NCI-H1694 (cell line): ENCODE data around the gene SHB.
"Not testable (repeated sequence)": the region's sequence is repeated elsewhere in the genome, so short reads cannot be mapped to it uniquely, and the experiment has no call there.

Experiments
- DNase-seq: peaks from one replicate; lab custom pipeline; 2025; lab: John Stamatoyannopoulos, UW

The SHB gene

DNA sequence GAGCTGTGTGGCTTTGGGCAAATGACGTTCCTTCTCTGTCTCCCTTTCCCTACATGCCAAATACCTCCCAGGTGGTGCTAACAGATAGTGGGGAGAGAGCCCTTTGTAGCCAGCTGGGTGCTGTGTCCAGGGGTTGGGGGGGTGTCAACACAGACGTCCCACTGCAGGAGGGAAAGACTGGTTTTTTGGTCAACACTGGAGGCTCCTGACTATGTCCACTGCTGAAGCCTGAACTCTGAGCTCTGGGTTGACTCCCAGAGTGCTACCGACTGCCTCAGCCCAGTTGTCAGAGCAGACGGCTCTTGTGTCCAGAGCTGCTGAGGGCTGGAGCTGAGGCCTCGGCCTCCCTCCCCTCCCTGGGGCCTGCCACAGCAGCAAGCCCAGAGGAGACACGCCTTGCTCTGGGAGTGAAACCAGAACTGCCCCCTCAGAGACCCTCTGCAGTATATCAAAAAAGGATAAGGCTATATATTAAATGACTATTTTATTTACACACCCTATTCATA lies 150.3 kb downstream of the SHB start:
- no peak for DNase-seq

GRCh38 chr9:37917801-37918664 lies 151.0 kb downstream of the SHB start:
- no peak for DNase-seq

GRCh38 chr9:37917313-37917731 lies 151.7 kb downstream of the SHB start:
- DNase-seq = no peak

- DNase-seq = no peak
Measured at GRCh38 chr9:37916471-37917312, 152.3 kb downstream of the SHB start.

- no peak for DNase-seq
Measured at GRCh38 chr9:37915911-37916470, 153.0 kb downstream of the SHB start.

- DNase-seq = no peak
Measured at GRCh38 chr9:37914701-37915358, 154.2 kb downstream of the SHB start.

GRCh38 chr9:37914154-37914551 lies 154.9 kb downstream of the SHB start:
- DNase-seq = no peak

DNA sequence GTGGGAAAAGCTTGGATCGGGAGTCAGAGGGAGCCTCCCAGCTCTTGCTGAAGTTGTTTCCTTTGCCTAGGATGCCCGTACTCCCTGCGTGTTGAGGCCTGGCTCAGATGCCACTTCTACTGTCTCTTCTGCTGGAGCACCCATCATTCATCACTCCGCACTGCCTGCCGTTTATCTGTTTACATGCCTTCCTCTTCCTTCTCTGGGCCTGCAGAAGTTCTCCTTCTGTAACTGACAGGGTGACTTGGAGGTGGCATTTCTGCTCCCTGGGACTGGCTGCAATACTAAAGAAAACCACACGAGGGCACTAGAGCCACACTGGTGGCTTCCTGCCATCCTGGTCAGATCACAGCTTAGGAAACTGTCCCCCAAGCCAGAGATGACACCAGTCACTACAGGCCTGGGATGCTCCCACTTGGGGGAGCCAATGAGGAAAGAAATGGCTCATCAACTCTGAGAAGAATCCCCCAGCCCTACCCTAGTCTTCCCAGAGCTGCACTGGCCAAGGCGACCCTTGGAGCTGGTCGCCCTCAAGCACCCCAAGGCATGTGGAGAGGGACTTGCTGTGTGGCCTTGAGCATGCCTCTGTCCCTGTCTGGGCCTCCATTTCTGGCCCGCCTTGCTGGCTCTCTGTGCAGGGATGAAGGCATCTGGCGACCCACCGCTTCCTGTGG lies 155.4 kb downstream of the SHB start:
- DNase-seq = peak; percentile 92

DNA sequence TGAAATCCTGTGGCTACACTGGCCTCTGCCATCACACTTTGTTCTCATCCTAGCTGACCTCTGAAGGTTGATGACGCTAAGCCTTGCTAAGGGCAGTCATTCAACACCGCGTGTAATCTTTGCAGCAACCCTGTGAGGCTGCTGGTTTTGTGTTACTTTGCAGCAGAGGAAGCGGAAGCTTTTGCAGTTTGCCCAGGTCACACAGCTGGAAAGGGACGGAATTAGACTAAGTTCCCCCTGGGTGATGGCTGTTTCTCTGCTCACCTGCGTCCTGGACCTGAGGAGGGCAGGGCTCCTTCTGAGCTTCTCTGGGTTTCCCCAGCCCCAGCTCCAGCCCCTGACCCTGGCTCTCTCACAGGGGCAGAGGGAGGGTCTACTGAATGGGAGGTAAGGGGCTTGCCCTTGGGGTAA lies 157.8 kb downstream of the SHB start:
- DNase-seq = no peak

DNA sequence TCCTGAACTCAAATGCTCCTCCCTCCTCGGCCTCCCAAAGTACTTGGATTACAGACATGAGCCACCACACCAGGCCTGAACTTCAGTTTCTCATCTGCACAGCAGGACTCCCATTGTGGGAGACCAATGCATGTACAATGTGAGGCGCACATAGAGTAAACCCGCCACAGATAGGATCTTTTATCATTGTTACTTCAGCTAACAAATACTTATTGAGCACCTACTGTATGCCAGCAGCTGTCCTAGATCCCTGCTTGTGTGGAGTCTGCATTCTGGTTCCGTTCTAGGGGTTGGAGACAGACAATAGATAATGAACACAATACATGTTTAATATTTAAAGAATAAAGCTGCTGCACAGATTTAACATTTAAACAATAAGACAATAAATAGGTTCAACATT lies 158.8 kb downstream of the SHB start:
- no peak for DNase-seq

DNA sequence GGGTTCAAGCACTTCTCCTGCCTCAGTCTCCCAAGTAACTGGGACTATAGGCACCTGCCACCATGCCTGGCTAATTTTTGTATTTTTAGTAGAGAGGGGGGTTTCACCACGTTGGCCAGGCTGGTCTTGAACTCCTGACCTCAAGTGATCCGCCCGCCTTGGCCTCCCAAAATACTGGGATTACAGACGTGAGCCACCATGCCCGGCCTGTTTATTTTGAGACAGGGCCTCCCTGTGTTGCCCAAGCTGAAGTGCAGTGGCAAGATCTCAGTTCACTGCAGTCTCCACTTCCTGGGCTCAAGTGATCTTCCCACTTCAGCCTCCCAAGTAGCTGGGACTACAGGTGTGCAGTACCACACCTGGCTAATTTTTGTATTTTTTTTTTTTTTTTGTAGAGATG lies 159.2 kb downstream of the SHB start:
- DNase-seq = not testable (repeated sequence)

GRCh38 chr9:37909326-37909725 lies 159.7 kb downstream of the SHB start:
- no peak for DNase-seq

- DNase-seq = no peak
Measured at GRCh38 chr9:37908698-37909186, 160.3 kb downstream of the SHB start.

DNA sequence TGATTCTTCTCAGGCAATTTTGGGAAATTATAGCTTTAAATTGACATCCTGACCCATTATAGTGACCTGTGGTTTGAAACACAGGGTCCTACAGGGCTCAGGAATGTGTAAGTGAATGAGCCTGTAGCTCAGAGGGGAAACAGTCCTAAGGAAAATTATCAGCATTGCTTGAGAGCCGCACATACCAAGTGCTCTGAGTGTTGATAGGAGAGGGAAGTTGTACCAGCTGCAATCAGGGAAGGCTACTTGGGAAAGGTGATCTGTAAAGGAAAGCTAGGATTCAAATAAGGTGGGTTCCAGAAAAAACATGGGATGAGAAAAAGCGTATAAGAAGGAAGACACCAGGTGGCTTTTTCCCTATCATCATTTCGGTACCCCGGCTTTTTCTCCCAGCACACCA lies 160.7 kb downstream of the SHB start:
- DNase-seq = no peak

DNA sequence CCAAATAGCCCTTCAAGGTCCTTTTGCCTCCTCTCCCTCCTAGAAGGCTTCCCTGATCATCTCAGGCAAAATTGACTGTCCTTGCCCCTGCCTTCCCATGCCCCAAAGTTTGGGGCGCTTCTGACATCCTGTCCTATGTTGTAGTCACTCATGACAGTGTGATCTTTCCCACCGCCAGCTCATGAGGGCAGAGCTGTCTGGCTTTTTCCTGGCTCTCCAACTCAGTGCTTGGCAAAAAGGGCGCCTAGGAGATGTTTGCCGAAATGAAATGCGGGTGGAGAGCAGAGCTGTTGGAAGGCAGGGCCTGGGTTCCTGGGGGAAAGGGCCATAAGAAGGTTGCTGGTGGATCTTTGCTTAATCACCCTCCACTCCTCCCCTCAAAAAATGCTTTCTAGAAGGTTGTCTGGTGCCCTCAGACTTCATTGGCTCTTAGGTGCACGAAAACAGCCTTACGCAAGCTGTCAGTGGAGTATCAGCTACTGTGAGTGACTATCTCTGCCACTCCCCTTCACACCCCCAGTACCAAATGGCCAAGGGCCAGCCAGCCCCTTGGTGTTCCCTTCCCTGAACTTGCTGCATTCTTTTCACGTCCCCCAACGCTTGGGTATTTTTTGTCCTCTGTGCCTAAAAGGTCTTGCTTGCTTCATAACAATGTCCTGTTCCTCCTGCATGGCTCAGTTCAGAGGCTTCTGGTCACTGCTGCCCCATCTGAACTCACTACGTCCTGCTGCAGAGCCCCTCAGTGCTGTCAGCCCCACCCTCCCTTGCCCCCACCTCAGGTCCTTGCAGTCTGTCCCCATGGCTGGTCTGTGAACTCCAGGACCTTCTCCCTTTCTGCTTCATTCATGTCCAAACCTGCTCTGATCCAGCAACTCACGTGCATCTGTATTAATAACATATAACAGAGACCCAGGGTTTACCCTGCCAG lies 162.5 kb downstream of the SHB start:
- DNase-seq = no peak

DNA sequence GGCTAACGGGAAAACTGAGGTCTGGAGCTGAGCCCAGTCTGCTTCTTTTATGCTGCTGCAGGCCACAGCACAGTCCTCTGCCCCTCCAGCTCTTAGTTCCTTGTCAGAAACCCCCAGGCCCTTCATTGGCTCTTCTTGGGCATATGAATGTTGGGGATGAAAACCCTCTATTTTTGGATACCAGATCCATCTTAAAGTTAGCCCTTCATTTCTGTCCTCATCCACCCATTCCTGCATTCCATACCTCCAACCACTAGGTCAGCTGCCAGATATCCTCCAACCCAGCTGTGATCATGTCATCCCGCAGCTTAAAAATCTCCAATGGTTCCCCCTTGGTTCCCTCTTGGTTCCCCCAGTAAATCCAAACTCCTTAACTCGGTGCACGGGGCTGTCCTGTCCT lies 163.3 kb downstream of the SHB start:
- no peak for DNase-seq

- no peak for DNase-seq
Measured at GRCh38 chr9:37905131-37905505, 163.9 kb downstream of the SHB start.

GRCh38 chr9:37904445-37905130 lies 164.4 kb downstream of the SHB start:
- peak; percentile 11 for DNase-seq

DNA sequence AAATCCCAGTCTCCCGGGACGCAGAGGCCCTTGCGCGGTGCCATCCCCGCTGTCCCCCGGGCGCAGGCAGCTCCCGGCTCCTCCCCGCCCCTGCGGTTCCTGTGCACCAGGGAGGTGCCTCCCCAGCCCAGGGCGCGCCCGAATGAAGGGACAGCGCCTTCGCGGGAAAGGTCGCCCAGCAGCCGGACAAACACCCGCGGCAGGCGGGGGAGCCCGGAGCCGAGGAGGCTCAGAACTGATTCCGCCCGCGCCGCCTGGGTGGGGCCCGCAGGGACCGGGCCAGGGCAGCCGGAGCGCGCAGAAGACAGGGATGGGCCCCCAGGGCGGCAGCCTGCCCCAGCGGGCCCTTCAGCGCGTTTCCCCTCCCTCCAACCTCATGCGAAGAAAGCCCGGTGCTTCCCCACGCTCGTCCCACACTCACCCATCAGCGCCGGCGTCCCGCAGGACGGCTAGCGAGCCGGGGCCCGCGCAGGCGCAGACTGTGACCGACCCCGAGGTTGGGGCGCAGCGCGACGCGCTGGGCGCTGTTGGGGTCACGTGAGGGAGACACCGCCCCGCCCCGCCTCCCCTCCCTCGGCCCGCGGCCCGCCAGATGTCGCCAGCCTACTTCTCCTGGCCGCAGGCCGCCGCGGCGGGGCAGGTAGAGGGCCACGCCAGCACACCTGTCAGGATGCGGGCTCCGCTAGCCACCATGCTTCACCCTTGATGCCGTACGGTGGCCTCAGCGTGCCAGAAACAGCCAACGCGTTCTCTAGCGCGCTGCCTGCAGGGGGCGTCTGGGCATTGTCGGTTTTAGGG lies 165.2 kb downstream of the SHB start, which contains the start of gene SLC25A51:
TSS of gene SLC25A51 (minus strand) at position 481 of the 798 bp plus-strand sequence. CDS start 15,577 bp downstream, outside the sequence.
- DNase-seq = peak; percentile 81
